ENCODE results near the gene RBMX.

DNA sequence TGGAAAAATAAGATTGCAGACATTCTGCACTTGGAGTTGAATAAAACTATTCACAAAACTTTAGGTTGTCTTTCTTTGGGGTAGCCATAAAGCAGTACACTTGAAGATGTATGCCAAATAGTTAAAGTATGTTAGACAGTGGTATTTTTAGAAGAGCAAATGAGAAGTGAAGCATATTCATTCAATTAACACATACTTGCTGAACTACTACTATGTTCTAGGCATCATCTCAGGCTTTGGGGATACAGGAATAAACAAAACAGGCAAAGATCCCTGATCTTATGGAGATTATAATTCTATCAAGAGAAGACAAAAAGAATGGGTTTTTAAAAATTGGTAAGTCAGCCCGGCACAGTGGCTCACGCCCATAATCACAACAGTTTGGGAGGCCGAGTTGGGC, 29.0 kb downstream of the RBMX start:
- no peak for TF ChIP-seq POLR2A (IDR thresholded peaks at IDR 0.05)
- TF ChIP-seq, protein P1, sequence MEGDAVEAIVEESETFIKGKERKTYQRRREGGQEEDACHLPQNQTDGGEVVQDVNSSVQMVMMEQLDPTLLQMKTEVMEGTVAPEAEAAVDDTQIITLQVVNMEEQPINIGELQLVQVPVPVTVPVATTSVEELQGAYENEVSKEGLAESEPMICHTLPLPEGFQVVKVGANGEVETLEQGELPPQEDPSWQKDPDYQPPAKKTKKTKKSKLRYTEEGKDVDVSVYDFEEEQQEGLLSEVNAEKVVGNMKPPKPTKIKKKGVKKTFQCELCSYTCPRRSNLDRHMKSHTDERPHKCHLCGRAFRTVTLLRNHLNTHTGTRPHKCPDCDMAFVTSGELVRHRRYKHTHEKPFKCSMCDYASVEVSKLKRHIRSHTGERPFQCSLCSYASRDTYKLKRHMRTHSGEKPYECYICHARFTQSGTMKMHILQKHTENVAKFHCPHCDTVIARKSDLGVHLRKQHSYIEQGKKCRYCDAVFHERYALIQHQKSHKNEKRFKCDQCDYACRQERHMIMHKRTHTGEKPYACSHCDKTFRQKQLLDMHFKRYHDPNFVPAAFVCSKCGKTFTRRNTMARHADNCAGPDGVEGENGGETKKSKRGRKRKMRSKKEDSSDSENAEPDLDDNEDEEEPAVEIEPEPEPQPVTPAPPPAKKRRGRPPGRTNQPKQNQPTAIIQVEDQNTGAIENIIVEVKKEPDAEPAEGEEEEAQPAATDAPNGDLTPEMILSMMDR (IDR thresholded peaks at IDR 0.05) = no peak

All from Peyer's patch (tissue), 4 donors.